Measurements from ENCODE around the gene POLRMT.

DNA sequence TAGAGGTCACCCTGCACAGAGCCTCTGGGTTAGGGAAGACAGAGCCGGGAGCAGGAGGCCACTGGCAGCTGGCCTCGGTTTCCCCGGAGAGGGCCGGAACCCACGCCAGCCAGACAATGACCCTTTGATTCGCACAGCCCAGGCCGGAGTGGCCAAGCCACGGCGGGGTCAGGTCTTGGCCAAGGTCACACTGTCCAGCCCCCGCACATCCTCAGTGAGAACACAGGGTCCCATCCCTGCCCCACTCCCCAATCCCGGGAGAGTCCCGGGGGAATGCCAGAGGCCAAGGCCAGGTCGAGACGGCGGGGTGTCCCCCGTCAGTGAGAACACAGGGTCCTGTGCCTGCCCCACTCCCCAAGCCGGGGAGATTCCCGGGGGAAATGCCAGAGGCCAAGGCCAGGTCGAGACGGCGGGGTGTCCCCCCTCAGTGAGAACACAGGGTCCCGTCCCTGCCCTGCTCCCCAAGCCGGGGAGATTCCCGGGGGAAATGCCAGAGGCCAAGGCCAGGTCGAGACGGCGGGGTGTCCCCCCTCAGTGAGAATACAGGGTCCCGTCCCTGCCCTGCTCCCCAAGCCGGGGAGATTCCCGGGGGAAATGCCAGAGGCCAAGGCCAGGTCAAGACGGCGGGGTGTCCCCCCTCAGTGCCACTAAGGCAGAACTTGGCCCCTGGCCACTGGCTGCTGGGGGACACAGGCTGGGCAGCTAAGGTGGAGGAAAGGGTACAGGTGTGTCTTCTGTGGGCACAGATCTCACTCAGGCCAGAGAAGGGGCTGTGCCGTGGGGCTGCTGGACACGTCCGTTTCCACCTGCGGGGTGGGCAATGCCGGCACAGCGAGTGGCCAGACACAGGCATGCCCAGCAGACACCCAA lies 41.2 kb upstream of the POLRMT start:
- TF ChIP-seq, protein P1, sequence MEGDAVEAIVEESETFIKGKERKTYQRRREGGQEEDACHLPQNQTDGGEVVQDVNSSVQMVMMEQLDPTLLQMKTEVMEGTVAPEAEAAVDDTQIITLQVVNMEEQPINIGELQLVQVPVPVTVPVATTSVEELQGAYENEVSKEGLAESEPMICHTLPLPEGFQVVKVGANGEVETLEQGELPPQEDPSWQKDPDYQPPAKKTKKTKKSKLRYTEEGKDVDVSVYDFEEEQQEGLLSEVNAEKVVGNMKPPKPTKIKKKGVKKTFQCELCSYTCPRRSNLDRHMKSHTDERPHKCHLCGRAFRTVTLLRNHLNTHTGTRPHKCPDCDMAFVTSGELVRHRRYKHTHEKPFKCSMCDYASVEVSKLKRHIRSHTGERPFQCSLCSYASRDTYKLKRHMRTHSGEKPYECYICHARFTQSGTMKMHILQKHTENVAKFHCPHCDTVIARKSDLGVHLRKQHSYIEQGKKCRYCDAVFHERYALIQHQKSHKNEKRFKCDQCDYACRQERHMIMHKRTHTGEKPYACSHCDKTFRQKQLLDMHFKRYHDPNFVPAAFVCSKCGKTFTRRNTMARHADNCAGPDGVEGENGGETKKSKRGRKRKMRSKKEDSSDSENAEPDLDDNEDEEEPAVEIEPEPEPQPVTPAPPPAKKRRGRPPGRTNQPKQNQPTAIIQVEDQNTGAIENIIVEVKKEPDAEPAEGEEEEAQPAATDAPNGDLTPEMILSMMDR (conservative IDR thresholded peaks at IDR 0.05) = no peak
- TF ChIP-seq ZFX (IDR thresholded peaks at IDR 0.05) = no peak

All from C4-2B (cell line).